K562 (cell line): ENCODE data around the gene SPDYE4. TPM values are rescaled to one million over a fixed set of nuclear protein-coding genes. Genes with fewer than 3 reads are reported as not detected.

Source experiments
- HIVEP1 ChIP-seq: fragments of 250-450 bp; sonication (Bioruptor Pico); IDR thresholded peaks from 2 replicates; pipeline ENCODE4 v1.4.0; 2020; ENCODE audit warnings: mild to moderate bottlenecking
- MTA3 ChIP-seq: fragments of 450-650 bp; formaldehyde crosslinking; IDR thresholded peaks from 2 replicates; pipeline ENCODE4 v1.6.1; 2017; ENCODE audit warnings: mild to moderate bottlenecking, borderline replicate concordance
- NFE2L1 ChIP-seq: fragments of 450-650 bp; IDR thresholded peaks from 2 replicates; pipeline ENCODE4 v1.6.1; 2016; ENCODE audit warnings: missing genetic modification characterization, low read depth, mild to moderate bottlenecking, missing compliant biosample characterization, moderate library complexity, borderline replicate concordance
- RAD21 ChIP-seq, 2 experiments: fragments of 250-450 bp in 1 of 2; fragments of 450-650 bp in 1 of 2; sonication (Bioruptor Pico) in 1 of 2; formaldehyde crosslinking in 1 of 2; IDR thresholded peaks in 1 of 2; conservative IDR thresholded peaks in 1 of 2; 2 replicates each; pipeline versions ENCODE4 v1.4.0 to v1.8.0; 2020 to 2022; ENCODE audit warnings: mild to moderate bottlenecking in 2 of 2, moderate library complexity in 1 of 2
- TRIM25 ChIP-seq: fragments of 450-650 bp; IDR thresholded peaks from 2 replicates; pipeline ENCODE4 v1.7.0; 2016; ENCODE audit warnings: borderline replicate concordance
- polyA plus RNA-seq, 8 experiments: library from polyadenylated mRNA; depleted of rRNA in 4 of 8; stranded (reverse) in 5 of 8; unstranded in 3 of 8; fragments of >200 nt; fragmentation: Nextera tagmentation in 2 of 8; fragmentation: Illumina TruSeq in 1 of 8; extraction: Ambion mirVana in 2 of 8; extraction: Trizol in 1 of 8; gene quantifications; 2 replicates each; pipeline versions ENCODE4 v1.2.1 to v1.2.3, GENCODE V29; 2011 to 2014; ENCODE audit warnings: inconsistent platforms in 1 of 8, missing spikeins in 1 of 8
- total RNA-seq, 7 experiments: library from RNA; depleted of rRNA in 6 of 7; stranded (reverse); fragments of >200 nt in 6 of 7; fragmentation: Illumina TruSeq in 2 of 7; extraction: Trizol in 2 of 7; gene quantifications; 2 replicates each; pipeline versions ENCODE4 v1.2.1 to v1.2.3, GENCODE V29; 2011 to 2021; ENCODE audit warnings: low replicate concordance in 1 of 7

The SPDYE4 gene
- total and polyA plus RNA-seq, 9 of the 15 experiments (the other 6 are each of a cell fraction or from before 2014, with no cell fraction given) = not detected

- TF ChIP-seq TRIM25 = no peak
- no peak for TF ChIP-seq NFE2L1 (tag)
- TF ChIP-seq RAD21 (CRISPR knock-in tag; conservative IDR thresholded peaks at IDR 0.05 in 1 of 2, IDR thresholded peaks at IDR 0.05 in 1 of 2) = peak; percentile 66 to 74
- no peak for TF ChIP-seq HIVEP1 (CRISPR knock-in tag)
- 0 out of 2 replicates have a peak, but pooled peaks have one; percentile 19 for TF ChIP-seq MTA3
These were observed 12.5 kb downstream of the SPDYE4 start (continued) for GRCh38 chr17:8745586-8746500.
